ENCODE measurements around the gene COQ10B.
"Not testable (repeated sequence)": the region's sequence is repeated elsewhere in the genome, so short reads cannot be mapped to it uniquely, and the experiment has no call there.

COQ10B gene

DNA sequence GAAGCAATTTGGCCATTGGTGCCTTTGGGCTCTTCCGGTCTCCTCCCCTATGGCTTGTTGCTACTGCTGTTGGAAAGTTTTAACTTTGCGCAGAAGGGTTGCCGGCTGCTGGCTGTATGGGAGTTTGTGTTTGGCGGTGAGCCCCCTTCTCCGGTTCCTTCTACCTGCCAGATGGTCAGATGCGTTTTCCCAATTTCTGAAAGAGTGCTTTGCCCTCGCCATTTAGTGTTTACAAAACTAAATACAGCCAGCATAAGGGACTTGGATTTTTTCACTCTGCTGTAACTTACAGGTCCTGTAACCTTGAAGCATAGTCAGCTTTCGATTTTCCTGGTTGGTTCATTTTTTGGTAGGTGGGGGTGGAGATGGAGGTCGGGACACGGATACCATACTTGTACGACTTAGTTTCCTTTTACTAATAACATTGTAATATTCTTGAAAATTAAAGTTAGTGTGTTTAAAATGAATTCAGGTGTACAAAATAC lies 604 bp downstream of the COQ10B start:
- no peaks in the 10 kb centered on the region for H3K9me3 ChIP-seq (ENCODE audit: insufficient read depth, low read depth, low read length)
- no peaks in the 10 kb centered on the region for H3K27me3 ChIP-seq (ENCODE audit: insufficient read depth, low read length)
- H3K4me1 ChIP-seq (ENCODE audit: insufficient read depth, low read length): peaks cover 8% of the 10 kb centered on the region
- peak overlapping the region; percentile 1 for H3K27ac ChIP-seq (ENCODE audit: low read length)
- peak overlapping the region; percentile 82 for H3K4me3 ChIP-seq (ENCODE audit: low read length)
- peak overlapping the region; percentile 83 for H3K9ac ChIP-seq (ENCODE audit: low read depth, low read length)
- no peaks in the 10 kb centered on the region for H3K36me3 ChIP-seq (ENCODE audit: insufficient read depth, low read depth, low read length)

DNA sequence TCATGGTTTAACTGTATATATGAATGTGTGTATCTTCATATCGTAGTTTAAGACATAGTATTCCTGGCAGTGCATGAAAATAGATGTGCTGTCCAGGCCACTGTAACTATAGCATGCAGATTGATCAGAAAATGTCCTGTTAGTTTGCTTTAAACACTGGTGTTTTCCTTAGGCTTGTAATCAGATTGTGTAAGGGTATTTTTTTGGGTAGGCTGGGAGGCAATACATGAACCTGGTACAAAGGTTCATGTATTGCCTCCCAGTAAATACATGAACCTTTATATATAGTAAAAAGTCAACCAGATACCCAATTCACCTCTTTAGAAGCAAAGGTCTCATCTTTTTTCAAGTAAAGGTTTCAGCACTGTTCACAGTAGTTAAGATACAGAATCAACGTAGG lies 1.6 kb downstream of the COQ10B start:
- Histone ChIP-seq H3K4me1 (ENCODE audit: insufficient read depth, low read length) (peaks cover 8% of the 10 kb centered on the region), H3K9me3 (ENCODE audit: insufficient read depth, low read depth, low read length) (no peaks in the 10 kb centered on the region), H3K27me3 (ENCODE audit: insufficient read depth, low read length) (no peaks in the 10 kb centered on the region), H3K4me3 (ENCODE audit: low read length) (peak overlapping the region; percentile 82), H3K36me3 (ENCODE audit: insufficient read depth, low read depth, low read length) (peaks cover 2% of the 10 kb centered on the region), H3K27ac (ENCODE audit: low read length) (no peak overlapping the region), H3K9ac (ENCODE audit: low read depth, low read length) (peak overlapping the region; percentile 83; the same call in 1 of the 2 replicates)

DNA sequence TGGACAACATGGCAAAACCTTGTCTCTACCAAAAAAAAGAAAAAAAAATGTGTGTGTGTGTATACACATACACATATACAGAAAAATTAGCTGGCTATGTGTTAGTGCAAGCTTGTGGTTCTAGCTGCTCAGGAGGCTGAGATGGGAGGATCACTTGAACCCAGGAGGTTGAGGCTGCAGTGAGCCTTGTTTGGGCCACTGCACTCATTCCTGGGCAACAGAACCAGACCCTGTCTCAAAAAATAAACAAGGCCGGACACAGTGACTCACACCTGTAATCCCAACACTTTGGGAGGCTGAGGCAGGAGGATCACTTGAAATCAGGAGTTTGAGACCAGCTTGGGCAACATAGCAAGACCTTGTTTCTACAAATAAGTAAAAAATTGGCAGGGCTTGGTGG lies 2.1 kb downstream of the COQ10B start:
- Histone ChIP-seq H3K36me3 (ENCODE audit: insufficient read depth, low read depth, low read length) (peaks cover 6% of the 10 kb centered on the region), H3K4me3 (ENCODE audit: low read length) (no peak overlapping the region), H3K4me1 (ENCODE audit: insufficient read depth, low read length) (peaks cover 8% of the 10 kb centered on the region), H3K27me3 (ENCODE audit: insufficient read depth, low read length) (no peaks in the 10 kb centered on the region), H3K9me3 (ENCODE audit: insufficient read depth, low read depth, low read length) (no peaks in the 10 kb centered on the region), H3K27ac (ENCODE audit: low read length) (no peak overlapping the region), H3K9ac (ENCODE audit: low read depth, low read length) (no peak overlapping the region)

DNA sequence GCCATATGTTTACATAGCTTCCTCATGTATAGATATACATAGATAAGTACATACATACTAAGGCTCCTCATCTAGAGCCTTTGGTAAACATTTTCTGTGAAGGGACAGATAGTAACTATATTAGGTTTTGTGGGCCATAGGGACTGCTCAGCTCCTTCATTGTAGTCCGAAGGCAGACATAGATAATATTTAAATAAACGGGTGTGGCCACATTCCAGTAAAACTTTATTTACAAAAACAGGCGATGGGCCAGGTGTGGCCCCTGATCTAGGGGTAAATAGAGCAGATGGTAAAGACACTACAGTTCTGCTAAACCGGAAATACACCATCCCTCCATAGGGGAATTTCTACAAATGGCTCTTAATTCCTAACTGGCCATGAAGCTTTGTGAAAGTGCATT lies 7.3 kb downstream of the COQ10B start:
- H3K4me3 ChIP-seq (ENCODE audit: low read length): no peak overlapping the region
- H3K9ac ChIP-seq (ENCODE audit: low read depth, low read length): no peak overlapping the region
- H3K27ac ChIP-seq (ENCODE audit: low read length): no peak overlapping the region

DNA sequence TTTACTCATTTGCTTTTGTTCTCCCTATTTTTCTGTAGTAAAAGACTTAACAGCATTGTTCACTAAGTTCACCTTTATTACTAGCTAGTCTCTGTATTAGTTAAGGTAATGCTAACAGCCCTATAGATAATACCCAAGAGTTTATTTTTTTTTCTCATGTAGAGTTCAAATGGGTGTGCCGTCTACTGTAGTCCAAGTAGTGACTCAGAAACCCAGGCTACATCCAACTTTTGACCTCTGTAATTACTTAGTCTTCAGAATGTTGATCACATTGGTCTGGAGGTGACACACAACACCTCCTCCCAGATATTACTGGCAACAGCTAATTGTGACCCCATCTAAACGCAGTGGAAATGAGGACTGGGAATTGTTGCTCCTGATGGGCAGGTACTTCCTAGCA lies 7.7 kb downstream of the COQ10B start:
- Histone ChIP-seq H3K9ac (ENCODE audit: low read depth, low read length) (no peak overlapping the region), H3K36me3 (ENCODE audit: insufficient read depth, low read depth, low read length) (peaks cover 28% of the 10 kb centered on the region), H3K9me3 (ENCODE audit: insufficient read depth, low read depth, low read length) (no peaks in the 10 kb centered on the region), H3K27ac (ENCODE audit: low read length) (no peak overlapping the region), H3K4me1 (ENCODE audit: insufficient read depth, low read length) (no peaks in the 10 kb centered on the region), H3K4me3 (ENCODE audit: low read length) (no peak overlapping the region), H3K27me3 (ENCODE audit: insufficient read depth, low read length) (no peaks in the 10 kb centered on the region)

More for the DNA sequence above, 7.3 kb downstream of the COQ10B start:
- H3K36me3 ChIP-seq (ENCODE audit: insufficient read depth, low read depth, low read length): peaks cover 24% of the 10 kb centered on the region
- H3K27me3 ChIP-seq (ENCODE audit: insufficient read depth, low read length): no peaks in the 10 kb centered on the region
- no peaks in the 10 kb centered on the region for H3K4me1 ChIP-seq (ENCODE audit: insufficient read depth, low read length)
- H3K9me3 ChIP-seq (ENCODE audit: insufficient read depth, low read depth, low read length): no peaks in the 10 kb centered on the region

DNA sequence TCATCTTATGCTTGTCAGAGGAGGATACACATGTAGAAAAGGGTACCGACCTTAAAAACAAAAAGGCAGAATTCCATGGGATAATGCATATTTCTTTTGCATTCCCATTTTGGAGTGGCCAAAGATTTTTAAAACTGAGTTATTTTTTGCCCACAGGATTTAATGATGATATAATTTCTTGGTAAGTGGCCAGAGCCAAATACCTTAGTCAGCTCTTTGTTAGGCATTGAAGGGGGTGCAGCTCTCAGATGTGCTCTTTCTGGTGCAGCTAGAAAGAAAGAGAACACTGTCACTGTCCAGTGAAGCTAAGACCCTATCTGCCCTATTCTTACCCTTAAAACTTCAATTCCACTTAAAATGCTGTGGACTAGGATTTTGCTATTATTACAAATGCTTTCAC lies 10.8 kb downstream of the COQ10B start:
- Histone ChIP-seq H3K4me1 (ENCODE audit: insufficient read depth, low read length) (no peaks in the 10 kb centered on the region), H3K27me3 (ENCODE audit: insufficient read depth, low read length) (no peaks in the 10 kb centered on the region), H3K9ac (ENCODE audit: low read depth, low read length) (no peak overlapping the region), H3K27ac (ENCODE audit: low read length) (no peak overlapping the region), H3K4me3 (ENCODE audit: low read length) (no peak overlapping the region), H3K36me3 (ENCODE audit: insufficient read depth, low read depth, low read length) (peaks cover 44% of the 10 kb centered on the region), H3K9me3 (ENCODE audit: insufficient read depth, low read depth, low read length) (no peaks in the 10 kb centered on the region)

DNA sequence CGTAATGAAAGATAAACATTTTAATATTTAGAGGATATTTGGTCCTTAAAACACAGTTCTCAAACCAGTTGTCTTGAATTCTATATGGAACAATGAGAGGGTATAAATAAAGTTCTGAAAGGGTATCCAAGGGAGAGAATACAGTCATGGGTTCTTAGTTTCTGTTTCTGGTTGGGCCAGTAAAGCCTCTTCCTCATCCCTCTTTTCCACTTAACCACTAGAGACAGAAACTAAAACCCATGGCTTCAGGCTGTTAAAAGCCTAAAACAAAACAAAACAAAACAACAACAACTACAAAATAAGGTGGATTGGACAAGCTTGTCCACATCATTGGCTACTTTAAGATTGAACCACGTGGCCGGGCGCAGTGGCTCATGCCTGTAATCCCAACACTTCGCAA lies 18.8 kb downstream of the COQ10B start:
- no peak overlapping the region for H3K4me3 ChIP-seq (ENCODE audit: low read length)
- no peak overlapping the region for H3K27ac ChIP-seq (ENCODE audit: low read length)
- no peaks in the 10 kb centered on the region for H3K27me3 ChIP-seq (ENCODE audit: insufficient read depth, low read length)
- H3K9ac ChIP-seq (ENCODE audit: low read depth, low read length): no peak overlapping the region
- no peaks in the 10 kb centered on the region for H3K9me3 ChIP-seq (ENCODE audit: insufficient read depth, low read depth, low read length)
- H3K36me3 ChIP-seq (ENCODE audit: insufficient read depth, low read depth, low read length): peaks cover 67% of the 10 kb centered on the region
- H3K4me1 ChIP-seq (ENCODE audit: insufficient read depth, low read length): no peaks in the 10 kb centered on the region

DNA sequence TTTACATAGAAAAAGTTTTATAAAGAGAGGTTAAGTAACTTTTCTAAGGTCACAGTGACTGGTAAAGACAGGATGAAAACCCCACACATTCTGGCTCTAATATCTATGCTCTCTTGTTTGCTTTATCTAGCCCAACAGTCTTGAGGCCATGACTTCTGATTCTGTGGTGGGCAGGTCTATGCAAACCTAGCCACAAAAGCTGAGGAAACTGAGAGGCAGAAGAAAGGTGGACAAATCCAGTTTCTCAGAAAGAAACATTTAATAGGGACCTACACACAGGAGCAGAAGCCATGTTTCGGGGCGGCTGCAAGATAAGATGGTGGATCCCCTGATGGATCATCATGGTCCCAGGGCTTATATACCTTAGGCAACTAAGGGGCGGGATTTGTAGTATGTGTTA lies 24.4 kb downstream of the COQ10B start:
- Histone ChIP-seq H3K36me3 (ENCODE audit: insufficient read depth, low read depth, low read length) (peaks cover 40% of the 10 kb centered on the region), H3K4me1 (ENCODE audit: insufficient read depth, low read length) (no peaks in the 10 kb centered on the region), H3K4me3 (ENCODE audit: low read length) (no peak overlapping the region), H3K27me3 (ENCODE audit: insufficient read depth, low read length) (no peaks in the 10 kb centered on the region), H3K9me3 (ENCODE audit: insufficient read depth, low read depth, low read length) (no peaks in the 10 kb centered on the region), H3K27ac (ENCODE audit: low read length) (no peak overlapping the region), H3K9ac (ENCODE audit: low read depth, low read length) (no peak overlapping the region)

DNA sequence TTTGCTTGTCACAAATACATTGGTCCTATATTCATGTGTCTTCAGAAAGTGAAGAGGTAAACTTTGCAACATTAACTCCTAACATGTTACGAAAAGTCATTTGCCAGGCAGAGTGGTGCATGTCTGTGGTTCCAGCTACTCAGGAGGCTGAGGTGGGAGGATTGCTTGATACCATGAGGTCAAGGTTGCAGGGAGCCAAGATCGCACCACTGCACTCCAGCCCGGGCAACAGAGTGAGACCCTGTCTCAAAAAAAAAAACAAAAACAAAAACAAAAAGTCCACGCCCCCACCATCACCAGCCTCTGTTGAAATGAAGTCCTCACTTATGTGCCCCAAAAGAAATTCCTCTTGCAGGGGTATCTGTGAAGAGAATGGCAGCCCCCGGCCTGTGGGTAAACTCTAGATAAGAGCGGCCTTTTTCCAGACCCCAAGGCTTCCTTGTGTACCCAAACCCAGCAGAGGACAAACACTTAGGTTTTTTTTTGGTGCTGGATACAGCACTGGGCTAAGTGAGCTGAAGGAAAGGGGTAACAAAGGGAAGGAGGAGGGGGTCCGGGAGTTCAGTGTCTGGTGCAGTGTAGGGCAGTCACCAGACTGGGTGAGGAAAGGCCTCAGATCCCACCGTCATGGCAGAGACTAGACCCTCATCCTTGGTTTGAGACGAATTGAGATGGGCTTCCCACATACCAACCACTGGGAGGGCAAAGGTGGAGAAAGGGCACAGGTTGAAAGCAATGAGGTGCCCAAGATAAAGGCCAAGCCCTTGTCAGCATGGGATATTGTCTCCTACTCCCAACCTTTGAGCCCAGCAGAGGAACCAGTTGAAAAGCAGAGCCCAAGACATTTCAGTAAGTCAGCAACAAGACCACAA lies 27.0 kb downstream of the COQ10B start:
- Histone ChIP-seq H3K27me3 (ENCODE audit: insufficient read depth, low read length) (no peaks in the 10 kb centered on the region), H3K9me3 (ENCODE audit: insufficient read depth, low read depth, low read length) (peaks cover 2% of the 10 kb centered on the region; the same call in 1 of the 2 replicates), H3K27ac (ENCODE audit: low read length) (no peak overlapping the region), H3K4me3 (ENCODE audit: low read length) (no peak overlapping the region), H3K4me1 (ENCODE audit: insufficient read depth, low read length) (no peaks in the 10 kb centered on the region), H3K36me3 (ENCODE audit: insufficient read depth, low read depth, low read length) (peaks cover 19% of the 10 kb centered on the region), H3K9ac (ENCODE audit: low read depth, low read length) (no peak overlapping the region)

DNA sequence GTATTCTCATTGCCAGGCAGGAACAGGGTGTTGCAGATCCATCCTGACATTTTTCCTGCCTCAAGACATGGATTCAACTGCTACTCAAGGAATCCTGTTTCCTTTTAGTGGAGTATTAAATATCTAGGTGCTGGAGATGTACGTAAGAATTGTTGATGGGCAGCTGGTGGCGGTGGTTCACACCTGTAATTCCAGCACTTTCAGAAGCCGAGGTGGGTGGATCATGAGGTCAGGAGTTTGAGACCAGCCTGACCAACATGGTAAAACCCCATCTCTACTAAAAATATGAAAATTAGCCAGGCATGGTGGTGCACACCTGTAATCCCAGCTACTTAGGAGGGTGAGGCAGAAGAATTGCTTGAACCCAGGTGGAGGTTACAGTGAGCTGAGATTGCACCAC lies 30.9 kb downstream of the COQ10B start:
- not testable (repeated sequence) for H3K4me1 ChIP-seq (ENCODE audit: insufficient read depth, low read length); H3K9ac ChIP-seq (ENCODE audit: low read depth, low read length); H3K27ac ChIP-seq (ENCODE audit: low read length); H3K27me3 ChIP-seq (ENCODE audit: insufficient read depth, low read length); H3K4me3 ChIP-seq (ENCODE audit: low read length); H3K9me3 ChIP-seq (ENCODE audit: insufficient read depth, low read depth, low read length)
- peaks cover 41% of the 10 kb centered on the region for H3K36me3 ChIP-seq (ENCODE audit: insufficient read depth, low read depth, low read length)

DNA sequence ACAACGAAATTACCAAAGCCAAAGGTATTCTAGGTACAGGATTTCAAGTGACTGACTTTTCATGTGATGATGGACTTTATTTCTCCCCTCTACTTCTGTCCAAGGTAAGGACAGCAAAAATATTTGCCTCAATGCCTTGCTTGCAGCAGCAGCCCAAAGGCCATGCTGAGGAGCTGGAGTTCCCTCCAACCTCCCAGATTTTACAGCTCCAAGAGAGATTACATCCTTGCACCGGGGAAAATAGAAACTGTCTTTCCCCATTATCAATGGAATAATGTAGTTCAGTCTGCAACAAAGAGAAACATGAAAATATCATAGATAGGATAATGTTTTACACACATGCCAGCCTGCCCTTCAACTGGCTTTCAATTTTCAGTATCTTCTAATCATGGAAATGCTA lies 32.8 kb downstream of the COQ10B start:
- Histone ChIP-seq H3K9me3 (ENCODE audit: insufficient read depth, low read depth, low read length) (peaks cover 2% of the 10 kb centered on the region; the same call in 1 of the 2 replicates), H3K4me3 (ENCODE audit: low read length) (no peak overlapping the region), H3K27me3 (ENCODE audit: insufficient read depth, low read length) (no peaks in the 10 kb centered on the region), H3K9ac (ENCODE audit: low read depth, low read length) (no peak overlapping the region), H3K4me1 (ENCODE audit: insufficient read depth, low read length) (no peaks in the 10 kb centered on the region), H3K27ac (ENCODE audit: low read length) (no peak overlapping the region), H3K36me3 (ENCODE audit: insufficient read depth, low read depth, low read length) (peaks cover 57% of the 10 kb centered on the region)

DNA sequence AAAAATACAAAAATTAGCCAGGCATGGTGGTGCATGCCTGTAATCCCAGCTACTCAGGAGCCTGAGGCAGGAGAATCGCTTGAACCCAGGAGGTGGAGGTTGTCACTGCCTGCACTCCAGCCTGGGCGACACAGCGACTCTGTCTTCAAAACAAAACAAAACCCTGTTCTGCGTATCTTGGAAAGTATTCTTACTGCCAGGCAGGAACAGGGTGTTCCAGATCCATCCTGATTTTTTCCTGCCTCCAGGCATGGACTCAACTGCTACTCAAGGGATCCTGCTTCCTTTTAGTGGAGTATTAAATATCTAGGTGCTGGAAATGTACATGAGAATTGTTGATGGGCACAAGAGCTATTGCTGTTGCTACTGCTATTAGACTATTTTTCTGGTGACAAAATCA lies 34.0 kb downstream of the COQ10B start:
- Histone ChIP-seq H3K27ac (ENCODE audit: low read length) (no peak overlapping the region), H3K9ac (ENCODE audit: low read depth, low read length) (no peak overlapping the region), H3K4me1 (ENCODE audit: insufficient read depth, low read length) (no peaks in the 10 kb centered on the region), H3K4me3 (ENCODE audit: low read length) (no peak overlapping the region), H3K36me3 (ENCODE audit: insufficient read depth, low read depth, low read length) (peaks cover 69% of the 10 kb centered on the region), H3K9me3 (ENCODE audit: insufficient read depth, low read depth, low read length) (peaks cover 2% of the 10 kb centered on the region; the same call in 1 of the 2 replicates), H3K27me3 (ENCODE audit: insufficient read depth, low read length) (no peaks in the 10 kb centered on the region)
